Right kidney (tissue), 1 donor: ENCODE results near the gene SPATA24.
"Not testable (repeated sequence)": the region's sequence is repeated elsewhere in the genome, so short reads cannot be mapped to it uniquely, and the experiment has no call there.

ENCODE experiments used
- DNase-seq: peaks from one replicate; pipeline ENCODE4 v3.0.0-alpha.2; 2016

SPATA24 gene

DNA sequence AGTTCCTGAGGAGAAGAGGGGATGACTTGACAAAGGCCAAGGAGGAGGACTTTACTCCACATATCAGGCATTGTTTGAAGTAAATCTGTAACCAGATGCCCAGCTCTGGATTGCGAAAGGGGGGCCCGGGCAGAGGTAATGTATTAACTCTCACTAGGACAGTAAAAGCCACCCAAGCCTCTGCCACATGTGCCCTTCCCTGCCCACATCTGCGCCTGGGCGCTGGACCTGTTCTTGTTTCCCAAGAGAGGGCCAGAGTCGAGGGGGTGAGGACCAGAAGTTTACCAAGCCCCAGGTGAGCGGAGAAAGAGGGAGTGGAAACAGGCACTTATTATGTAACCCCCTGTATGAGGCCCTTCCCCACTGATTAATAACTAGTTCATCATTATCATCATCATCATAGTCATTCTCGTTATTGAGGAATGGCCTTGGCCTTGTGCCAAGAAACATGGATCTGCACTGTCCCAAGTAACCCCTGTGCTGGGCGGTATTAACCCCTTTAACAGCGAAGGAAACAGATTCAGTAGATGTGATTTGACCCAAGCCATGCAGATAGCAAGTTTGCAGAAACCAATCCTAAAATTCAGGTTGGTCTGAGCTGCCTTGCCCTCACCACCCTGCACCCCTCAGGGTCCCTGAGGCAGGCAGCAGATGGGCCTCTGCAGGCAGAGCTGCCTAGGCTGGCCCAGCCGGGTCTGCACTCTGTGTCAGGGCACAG, 20.5 kb downstream of the SPATA24 start, which contains the start of gene SLC23A1:
Gene SLC23A1 (minus strand): TSS at position 23 of the 718 bp plus-strand sequence. CDS start 44 bp downstream, outside the sequence.
- no peak for DNase-seq

DNA sequence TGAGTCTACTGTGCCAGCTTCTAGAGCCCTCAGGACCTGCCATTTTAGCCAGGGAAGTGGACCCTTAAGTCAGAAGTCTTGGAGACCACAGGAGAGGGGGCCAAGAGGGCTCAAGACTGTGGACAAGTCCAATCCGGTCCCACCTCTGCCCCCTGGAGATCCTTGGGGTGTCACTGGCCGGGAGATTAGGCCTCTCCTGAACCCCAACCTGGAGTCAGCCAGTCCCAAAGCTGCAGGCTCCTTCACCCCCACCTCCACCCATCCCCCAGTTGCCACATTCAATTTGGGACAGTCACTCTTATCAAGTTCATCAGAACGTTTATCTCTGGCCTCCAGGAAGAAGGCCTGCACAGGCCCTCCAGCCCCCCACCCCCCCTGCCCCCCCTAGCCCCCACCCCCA, 21.1 kb downstream of the SPATA24 start:
- no peak for DNase-seq

DNA sequence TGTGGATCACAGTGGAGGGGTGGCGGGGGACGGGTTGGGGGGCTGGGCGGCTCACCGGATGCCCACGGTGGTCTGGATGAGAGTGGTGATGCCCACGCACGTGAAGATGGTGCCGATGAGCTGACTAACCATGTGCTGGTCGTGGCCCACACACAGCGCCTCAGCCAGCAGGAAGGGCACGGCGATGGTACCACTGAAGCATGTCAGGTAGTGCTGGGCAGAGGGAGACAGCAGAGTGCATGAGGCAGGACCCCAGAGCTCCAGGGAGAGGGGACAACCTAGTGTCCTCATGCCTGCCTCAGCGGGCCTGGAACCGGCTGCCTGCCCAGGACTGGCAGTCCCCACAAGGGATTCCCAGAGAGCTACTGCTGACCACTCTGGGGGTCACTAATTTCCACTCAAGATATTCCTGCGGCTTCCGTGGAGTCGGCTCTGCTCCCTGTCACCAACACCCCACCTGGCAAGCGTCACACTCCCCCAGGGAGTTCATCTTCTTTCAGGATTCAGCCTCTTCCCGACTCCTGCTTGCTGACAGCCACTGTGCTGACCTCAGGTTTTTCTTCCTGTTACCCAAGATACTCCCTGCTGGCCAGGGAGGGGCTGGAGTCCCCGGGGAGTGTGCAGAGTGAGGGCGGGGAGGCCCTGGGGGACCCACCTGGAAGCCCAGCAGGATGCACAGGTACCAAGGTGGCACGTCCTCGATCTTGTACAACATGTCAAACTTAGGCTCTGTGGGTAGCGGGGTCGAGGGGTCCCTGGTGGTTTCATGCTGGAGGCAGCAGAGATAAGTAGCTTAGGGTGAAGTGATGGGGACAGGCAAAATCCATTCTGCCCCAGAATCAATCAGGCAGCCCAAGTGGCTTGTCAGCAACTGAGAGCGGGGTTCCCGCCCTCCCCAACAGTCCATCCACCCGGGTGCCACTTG, 21.8 kb downstream of the SPATA24 start:
- DNase-seq, result no peak

DNA sequence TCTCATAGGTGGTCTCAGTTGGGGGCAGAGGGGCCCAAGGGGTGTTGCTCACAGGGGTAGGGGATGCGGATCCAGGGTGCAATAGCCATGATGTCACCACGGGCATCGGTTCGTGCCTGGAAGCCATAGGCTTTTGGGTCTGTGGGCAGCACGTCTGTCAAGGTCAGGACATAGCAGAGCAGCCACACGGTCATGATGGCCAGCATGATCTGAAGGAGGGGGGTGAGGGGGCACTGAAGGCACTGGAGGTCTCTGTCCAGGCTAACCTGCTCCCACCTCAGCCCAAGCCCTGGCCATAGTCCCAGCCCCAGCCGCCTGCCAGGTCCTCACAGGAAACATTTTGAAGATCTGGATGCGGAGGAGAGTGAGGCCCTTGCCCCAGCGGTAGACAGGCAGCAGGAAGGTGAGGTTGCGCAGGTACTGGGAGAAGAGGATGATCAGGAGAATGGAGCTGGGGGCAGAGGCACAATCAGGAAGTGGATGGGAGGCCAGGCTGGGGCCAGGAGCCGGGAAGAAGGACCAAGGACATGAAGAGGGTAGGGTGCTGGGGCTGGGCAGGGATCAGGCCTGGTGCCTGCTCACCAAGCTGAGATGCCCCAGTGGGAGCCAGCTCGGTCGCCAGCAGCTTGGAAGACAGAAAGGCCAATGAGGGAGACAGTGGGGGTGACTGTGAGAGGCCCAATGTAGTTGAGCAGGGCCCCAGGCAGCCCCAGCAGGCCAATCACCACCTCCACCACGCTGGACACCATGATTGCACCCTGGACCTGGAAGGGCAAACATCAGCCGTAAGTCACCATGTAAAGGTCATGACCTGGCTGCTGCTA, 24.1 kb downstream of the SPATA24 start:
- no peak for DNase-seq

DNA sequence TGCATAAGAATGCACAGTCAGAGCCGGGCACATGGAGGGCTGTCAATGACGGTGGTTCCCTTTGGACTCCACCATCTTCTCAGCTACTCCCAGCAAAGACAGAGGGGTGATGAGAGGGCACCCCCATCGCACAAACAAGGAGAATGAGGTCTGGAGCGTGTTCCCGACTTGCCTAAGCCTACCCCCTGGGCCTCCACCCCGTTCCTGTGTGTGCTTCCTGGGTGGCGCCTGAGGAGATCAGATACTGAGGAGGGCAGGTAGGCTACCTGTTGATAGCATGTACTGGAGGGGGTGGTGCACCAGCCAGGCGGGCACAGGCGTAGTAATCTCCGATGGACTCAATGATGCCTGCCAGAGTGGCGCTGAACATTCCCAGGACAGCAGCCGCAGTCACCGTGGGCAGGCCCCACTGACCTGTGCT, 24.9 kb downstream of the SPATA24 start:
- no peak for DNase-seq

DNA sequence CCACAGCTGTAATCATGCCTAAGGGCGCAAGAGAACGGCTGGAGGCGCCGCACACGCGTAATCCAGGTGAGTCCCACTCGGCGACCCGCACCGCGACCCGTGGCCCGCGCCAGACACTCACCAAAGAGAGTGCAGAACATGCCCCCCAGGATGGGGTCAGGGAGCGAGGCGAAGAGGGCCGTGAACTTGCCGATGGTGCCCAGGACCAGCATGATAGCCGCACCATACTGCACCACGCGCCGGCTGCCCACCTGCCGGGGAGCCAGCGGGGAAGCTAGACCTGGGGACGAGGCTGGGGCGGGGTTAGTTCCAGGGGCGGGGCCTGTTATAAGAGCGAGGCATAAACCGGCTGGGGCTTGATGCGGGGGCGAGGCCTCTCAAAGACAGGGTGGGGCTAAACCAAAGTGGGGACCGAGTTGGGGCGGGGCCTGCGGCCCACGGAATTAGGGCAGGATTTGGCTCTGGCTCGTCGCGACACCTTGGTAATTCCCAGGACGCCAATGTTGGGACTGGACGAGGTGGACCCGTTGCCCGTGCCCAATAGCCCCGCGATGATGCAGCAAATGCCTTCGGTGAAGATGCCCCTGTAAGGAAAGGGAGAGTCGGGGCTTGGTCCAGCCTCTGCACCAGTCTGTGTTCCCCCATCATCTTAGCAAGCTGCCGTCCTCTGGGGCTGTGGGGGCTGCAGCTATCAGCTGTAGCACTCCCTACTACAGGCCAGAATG, 25.6 kb downstream of the SPATA24 start:
- DNase-seq, result no peak

DNA sequence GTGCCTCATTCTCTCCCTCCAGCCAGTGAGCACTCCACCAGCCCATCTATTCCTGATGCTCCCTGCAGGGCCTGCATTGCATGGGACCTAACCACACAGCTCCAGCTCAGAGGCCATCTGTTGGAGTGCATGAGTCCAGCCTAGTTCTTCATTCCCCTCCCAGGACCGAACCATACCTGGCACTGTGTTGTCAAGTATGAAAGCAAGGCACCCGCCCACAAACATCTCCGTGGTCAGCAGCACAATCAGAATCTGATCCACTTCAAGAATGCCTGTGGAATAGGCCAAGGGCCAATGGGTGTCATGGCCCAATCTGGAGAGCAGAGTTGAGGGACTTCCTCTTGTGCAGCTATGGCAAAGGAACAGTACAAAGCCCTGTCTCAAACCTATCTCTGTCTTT, 26.7 kb downstream of the SPATA24 start:
- DNase-seq, result no peak

DNA sequence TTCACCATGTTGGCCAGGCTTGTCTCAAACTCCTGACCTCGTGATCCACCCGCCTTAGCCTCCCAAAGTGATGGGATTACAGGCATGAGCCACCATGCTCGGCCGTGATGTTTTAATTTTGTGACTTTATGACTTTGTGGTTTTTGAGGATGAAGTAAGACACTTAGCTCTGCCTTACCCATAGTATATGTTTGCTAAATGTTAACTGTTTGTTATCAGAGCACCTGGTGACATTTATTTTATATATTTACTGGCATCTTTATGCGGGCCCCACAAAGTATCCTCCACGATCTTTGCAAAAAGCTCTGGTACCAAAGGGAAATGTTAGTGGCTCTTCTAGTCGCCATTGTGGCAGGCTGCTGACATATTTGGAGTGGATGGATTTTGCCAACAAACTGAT, 27.5 kb downstream of the SPATA24 start:
- DNase-seq, result no peak

DNA sequence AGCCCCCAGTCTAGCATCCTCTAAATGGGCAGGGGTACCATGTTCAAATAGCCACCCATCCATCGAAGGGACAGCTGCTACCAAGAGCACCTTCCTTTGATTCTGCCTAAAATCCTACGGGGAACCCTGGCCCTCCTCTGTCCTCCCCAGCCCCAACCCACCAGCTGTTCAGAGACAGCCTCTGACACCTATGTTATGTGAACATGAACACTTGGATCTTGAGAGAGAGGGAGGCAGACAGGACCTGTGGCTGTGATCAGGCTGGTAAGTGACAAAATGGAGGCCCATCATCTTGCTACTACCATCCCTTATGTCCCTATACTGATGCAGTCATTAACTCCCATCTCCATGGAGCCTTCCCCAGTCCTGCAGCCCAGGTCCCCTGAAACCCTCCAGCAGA, 29.0 kb downstream of the SPATA24 start:
- no peak for DNase-seq

DNA sequence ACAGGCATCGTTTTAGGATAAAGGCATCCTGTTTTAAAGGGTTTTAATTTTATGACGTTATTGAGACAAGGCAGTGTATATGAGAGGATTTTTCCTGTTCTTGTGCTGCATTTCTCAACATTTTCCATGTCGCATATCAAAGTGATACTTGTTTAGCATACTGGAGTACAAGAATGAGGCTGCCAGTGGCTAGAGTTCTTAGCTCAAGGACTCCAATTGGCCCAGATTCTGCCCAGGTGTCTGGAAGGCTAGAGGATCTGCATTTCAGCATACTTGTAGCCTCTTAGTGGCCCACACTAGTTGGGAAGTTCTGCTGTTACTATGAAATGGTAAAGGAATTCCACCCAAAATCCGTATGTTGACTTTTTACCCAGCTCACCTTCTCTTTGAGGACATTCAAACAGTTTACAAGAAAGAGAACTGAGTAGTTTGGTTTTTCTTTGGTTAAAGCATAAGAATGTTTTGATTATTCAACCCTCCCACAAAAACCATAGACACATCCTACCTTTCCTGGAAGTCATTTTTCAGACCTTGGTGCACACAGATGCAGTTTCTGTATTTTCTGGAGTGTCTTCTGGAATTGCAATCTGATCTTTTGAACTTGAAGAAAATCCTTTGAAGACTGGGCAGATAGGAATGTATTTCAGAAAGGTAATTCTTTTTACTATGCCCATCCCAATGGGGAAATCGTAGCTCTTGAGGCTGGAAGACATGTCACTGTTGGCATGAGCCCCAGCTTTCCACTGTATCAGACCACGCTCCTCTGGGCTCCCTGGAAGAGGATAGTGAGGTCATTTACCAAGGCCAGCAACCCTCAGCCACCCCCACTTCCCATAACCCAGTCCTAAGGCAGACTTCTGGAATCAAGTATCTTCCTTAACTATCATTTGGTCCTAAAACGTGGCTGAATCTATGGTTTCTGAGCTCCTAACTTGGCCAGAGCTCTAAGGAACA, 32.1 kb downstream of the SPATA24 start:
- no peak for DNase-seq

DNA sequence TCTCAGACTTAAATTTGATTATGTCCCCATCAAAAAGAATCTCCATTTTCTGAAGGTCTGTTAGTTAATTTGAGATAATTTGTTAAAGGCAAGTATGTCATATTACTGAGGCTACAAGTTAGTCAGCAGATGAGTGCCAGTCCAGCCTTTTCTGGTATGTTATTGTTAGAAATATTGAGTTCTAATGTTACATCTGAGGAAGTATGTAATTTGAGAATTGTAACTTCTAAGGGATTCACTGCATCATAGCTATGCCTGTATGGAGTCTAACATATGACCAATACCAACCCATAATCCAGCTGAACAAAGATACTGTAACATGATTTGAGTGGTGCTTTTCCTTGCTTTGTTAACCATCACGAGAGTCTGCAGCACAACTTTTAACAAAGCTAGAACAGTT, 34.7 kb downstream of the SPATA24 start:
- DNase-seq, result no peak

DNA sequence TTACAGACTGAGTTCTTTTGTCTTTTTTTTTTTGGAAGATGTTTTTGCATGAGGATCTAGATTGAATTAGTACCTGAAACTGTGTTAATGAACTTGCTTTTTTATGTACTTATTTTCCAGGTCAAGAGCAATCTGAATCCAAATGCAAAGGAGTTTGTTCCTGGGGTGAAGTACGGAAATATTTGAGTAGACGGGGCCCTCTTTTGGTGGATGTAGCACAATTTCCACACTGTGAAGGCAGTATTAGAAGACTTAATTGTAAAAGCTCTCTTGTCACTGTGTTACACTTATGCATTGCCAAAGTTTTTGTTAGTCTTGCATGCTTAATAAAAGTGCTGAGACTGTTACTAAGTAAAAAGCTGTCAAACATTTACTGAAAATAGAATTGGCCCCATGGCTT, 35.3 kb downstream of the SPATA24 start:
- no peak for DNase-seq

DNA sequence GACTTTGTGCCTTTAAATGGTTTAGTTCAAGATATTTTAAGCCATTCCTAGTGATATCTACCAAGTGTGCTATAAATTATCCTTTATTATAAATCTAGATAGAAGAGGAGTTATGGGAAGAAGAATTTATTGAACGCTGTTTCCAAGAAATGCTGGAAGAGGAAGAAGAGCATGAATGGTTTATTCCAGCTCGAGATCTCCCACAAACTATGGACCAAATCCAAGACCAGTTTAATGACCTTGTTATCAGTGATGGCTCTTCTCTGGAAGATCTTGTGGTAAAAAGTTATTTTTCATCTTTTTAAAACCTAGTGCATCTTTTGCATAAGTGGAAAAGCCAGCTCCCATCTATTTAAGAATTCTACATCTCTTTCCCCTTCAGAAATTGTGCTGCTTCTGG, 39.4 kb downstream of the SPATA24 start:
- no peak for DNase-seq

DNA sequence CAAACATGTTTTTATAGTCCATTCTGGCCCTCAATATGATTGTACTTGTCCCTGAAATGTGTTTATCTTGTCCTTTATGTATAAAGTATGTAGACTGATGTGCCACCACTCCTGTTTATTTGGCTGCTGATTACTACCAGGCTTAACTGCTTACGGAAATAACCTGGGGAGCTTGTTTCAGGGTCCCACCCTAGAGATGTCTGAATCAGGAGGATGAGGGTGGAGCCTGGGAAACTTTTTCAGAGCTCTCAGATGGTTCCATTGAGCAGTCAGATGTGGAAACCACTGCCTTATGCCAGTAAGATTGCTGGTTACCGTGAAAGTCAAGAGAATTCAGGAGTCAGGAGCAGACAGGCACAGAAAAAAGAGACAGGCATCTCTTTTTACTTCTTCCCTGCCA, 40.0 kb downstream of the SPATA24 start:
- no peak for DNase-seq

DNA sequence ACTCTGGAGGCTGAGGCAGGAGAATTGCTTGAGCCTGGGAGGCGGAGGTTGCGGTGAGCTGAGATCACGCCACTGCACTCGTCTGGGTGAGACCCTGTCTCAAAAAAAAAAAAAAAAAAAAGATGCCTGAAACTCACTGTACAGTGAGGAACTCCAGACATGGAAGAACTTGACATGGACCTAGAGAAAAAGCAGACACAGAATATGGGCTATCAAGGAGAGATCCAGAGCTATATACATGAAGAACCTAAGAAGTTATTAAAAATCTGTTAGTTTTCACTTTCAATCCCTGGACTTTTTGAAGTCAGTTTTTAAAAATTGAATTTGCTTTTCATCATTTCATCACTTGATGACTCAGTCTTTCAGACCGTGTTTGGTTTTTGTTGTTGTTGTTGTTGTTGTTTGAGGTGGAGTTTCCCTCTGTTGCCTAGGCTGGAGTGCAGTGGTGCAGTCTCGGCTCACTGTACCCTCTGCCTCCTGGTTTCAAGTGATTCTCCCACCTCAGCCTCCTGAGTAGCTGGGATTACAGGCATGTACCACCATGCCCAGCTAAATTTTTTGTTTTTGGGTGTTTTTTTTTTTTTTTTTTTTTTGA, 42.0 kb downstream of the SPATA24 start:
- no peak for DNase-seq

DNA sequence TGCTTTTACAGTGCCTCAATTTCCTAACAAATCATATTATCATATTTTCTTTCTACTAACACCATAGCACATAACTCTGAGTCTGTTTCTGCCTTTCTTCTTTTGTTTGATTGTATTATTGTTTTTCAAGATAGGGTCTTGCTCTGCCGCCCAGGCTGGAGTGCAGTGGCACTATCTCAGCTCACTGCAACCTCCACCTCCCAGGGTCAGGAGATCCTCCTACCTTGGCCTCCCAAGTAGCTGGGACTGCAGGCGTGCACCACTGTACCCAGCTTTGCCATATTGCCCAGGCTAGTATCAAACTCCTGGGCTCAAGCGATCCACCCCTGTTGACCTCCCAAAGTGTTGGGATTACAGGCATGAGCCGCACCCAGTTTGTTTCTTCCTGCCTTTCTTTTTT, 43.5 kb downstream of the SPATA24 start:
- no peak for DNase-seq

DNA sequence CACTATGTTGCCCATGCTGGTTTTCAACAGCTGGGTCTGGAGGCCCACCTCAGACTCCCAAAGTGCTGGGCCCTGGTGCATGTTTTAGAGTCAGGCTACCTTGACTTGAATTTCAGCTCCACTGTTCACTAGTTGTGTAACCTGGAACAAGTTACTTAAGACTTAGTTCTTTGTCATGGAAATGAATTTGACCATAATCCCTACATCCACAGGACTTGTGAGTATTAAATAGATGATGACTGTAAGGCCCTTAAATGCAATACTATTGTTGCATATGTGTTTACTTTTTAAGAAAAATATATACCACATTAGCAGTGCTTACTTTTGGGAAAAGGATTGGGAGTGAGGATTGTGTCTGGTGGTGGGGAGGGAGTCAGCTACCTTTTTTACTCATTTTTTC, 45.8 kb downstream of the SPATA24 start:
- DNase-seq, result no peak

DNA sequence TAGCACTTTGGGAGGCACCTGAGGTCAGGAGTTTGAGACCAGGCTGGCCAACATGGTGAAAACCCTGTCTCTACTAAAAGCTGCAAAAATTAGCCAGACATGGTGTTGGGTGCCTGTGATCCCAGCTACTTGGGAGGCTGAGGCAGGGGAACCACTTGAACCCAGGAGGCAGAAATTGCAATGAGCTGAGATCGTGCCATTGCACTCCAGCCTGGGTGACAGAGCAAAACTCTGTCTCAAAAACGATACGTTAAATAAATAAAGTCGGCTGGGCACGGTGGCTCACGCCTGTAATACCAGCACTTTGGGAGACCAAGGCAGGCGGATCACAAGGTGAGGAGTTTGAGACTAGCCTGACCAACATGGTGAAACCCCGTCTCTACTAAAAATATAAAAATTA, 48.0 kb downstream of the SPATA24 start:
- DNase-seq, result not testable (repeated sequence)

DNA sequence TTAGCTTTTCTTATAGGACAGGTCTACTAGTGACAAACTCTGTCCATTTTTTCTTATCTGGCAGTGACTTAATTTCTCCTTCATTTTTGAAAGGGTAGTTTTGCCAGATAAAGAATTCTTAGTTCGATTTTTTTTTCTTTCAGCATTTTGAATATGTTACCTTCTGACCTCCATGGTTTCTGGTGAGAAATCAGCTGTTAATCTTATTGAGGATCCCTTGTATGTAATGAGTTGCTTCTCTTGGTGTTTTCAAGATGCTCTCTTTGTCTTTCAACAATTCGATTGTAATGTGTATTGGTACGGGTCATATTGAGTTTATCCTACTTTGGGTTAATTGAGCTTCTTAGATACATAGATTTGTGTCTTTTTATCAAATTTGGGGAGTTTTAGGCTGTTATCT, 49.7 kb downstream of the SPATA24 start:
- DNase-seq, result no peak

DNA sequence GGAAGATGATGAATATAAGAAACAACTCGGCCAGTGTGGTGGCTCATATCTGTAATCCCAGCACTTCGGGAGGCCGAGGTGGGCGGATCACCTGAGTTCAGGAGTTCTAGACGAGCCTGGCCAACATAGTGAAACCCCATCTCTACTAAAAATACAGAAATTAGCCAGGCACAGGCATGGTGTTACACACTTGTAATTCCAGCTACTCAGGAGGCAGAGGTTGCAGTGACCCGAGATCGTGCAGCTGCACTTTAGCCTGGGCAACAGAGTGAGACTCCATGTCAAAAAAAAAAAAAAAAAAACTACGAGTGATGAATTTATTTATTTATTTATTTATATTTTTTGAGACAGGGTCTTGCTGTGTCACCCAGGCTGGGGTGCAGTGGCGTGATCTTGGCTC, 56.0 kb downstream of the SPATA24 start:
- not testable (repeated sequence) for DNase-seq
